Astrocyte (in vitro differentiated cells and primary cell): ENCODE measurements around the gene ZGPAT.
"Not testable (repeated sequence)": the region's sequence is repeated elsewhere in the genome, so short reads cannot be mapped to it uniquely, and the experiment has no call there.

Source experiments
- CTCF ChIP-seq: IDR thresholded peaks from 2 replicates; pipeline ENCODE4 v1.5.1; 2011; ENCODE audit warnings: low read depth, mild to moderate bottlenecking, inconsistent platforms, low read length, moderate library complexity; ENCODE audit not compliant: insufficient read depth
- EZH2 ChIP-seq: IDR thresholded peaks from 2 replicates; pipeline ENCODE4 v1.6.1; 2012; ENCODE audit warnings: mild to moderate bottlenecking, low read length, inconsistent platforms; ENCODE audit not compliant: insufficient read depth

GRCh38 chr20:63671695-63672094 is 36.1 kb upstream of the ZGPAT start:
- not testable (repeated sequence) for TF ChIP-seq CTCF, EZH2
